ENCODE data around the gene HS3ST4.
"Not testable (repeated sequence)": the region's sequence is repeated elsewhere in the genome, so short reads cannot be mapped to it uniquely, and the experiment has no call there.

HS3ST4 gene

DNA sequence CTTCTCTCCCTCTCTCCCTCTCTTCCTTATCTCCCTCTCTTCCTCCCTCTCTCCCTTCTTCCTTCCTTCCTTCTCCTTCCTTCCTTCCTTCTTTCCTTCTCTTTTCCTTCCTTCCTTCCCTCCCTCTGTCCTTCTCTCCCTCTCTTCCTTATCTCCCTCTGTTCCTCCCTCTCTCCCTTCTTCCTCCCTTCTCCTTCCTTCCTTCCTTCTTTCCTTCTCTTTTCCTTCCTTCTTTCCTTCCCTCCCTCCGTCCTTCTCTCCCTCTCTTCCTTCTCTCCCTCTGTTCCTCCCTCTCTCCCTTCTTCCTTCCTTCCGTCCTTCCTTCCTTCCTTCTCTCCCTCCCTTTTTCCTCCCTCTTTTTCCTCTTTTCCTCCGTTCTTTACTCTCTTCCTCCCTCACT lies 38.6 kb downstream of the HS3ST4 start:
- DNase-seq (ENCODE audit: low read depth), result no peak

DNA sequence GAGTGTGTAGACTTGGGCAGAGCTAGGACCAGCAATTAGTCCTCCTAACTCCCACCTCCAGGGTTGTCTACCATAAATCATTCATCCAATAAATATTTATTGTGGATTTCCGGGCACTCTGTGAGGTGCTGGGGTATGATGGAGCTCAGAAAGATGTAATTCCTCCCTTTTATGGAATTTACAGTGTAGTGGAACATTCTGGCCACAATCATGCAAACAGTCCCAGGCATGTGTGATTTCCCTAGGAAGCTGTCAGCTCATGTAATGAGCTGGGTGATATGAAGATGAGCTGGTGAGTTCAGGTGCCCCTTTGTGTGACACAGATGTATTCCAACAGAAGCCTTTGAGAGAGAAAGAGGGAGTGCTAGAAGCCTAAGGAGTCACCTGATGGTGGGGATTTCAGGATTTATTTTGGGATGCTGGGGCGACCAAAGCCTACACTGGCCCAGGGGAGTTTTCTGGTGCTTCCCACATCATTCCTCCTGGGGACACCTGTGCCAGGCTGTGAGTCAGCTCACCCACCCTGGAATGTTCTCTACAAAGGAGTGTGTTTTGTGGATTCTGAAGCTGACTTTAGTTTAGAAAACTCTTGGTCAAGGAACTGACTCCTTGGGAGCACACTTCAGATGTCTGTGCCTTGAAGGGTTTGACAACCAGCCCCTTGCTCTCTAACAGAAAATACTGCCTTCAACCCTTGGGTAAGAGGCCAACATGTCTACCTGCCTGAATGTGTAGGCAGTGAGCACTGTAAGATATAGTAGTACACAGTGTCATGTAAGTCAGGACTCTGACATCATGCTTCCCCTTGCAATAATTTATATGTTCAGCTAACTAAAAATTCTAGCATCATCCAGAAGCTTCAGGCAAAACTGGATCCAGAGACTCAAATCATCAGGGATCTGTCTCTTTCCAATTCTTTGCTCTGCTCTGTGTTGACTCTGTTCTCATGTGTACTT lies 42.9 kb downstream of the HS3ST4 start:
- no peak for DNase-seq (ENCODE audit: low read depth)

DNA sequence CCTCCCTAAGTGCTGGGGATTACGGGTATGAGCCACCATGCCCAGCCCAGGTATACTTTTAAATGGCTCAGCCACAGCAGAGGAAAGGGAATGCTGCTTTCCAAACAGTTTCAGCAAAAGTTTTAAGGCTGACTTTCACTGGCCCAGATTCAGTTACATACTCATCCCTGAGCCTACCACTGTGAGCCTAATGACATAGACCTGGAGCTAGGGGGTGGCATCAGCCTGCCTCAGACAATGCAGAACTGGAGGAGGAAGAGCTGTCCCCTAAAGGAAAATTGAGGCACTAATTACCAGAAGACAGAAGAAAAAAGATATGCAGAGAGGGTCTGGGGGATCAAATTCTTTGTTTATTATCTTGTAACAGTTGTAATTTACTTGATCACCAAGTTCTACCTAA lies 43.9 kb downstream of the HS3ST4 start:
- DNase-seq (ENCODE audit: low read depth), result no peak

DNA sequence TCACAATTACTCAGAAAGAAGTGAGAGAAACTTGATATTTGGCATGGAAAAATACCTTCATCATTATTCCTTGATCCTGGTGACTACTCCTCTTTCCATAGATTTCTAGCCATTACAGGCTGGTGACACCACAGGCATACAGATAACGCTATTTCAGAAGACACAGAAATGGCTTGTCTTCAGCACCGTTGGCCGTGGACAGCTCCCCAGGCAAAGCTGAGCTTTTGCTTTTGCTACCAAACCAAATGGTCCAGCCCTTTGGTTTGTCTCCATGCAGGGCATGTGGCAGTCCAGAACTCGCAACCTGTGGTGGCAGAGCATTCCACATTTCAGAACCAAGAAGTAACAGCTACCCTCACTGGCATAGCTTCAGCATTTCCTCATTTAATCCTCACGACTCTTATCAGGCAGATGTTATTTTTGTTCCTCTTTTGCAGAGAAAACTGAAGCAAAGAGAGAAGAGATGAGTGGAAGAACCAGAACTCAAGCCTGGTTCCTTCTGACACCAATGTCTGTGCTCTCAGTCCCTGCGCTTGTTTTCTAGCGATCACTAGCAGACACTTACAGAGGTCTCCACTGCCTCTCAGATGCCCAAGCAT lies 55.5 kb downstream of the HS3ST4 start:
- no peak for DNase-seq (ENCODE audit: low read depth)

DNA sequence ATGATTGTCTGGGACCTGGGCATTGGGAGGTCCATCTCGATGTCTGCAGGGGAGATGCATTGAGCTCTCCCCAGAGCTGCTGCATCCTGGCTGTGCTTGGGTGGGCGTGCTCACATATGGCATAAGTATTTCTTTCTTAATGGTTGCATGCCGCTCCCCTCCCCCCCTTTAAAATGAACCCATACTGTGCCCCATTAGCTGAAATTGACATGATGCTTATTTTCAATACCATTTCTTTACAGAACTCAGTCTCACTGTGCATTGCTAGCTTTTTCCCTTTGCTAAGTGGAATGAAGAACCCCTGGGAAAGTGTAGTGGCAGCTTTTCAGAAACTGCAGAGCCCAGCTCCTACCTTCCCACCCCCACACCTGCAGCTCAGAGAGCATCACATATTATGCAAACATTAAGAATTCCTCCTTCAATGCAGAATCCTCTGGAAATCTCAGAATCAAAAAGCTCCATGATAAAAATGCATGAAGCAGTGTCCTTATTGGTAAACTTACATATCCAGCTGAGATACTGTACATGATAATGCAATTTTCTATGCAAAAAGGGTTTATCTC lies 56.4 kb downstream of the HS3ST4 start:
- DNase-seq (ENCODE audit: low read depth), result no peak

DNA sequence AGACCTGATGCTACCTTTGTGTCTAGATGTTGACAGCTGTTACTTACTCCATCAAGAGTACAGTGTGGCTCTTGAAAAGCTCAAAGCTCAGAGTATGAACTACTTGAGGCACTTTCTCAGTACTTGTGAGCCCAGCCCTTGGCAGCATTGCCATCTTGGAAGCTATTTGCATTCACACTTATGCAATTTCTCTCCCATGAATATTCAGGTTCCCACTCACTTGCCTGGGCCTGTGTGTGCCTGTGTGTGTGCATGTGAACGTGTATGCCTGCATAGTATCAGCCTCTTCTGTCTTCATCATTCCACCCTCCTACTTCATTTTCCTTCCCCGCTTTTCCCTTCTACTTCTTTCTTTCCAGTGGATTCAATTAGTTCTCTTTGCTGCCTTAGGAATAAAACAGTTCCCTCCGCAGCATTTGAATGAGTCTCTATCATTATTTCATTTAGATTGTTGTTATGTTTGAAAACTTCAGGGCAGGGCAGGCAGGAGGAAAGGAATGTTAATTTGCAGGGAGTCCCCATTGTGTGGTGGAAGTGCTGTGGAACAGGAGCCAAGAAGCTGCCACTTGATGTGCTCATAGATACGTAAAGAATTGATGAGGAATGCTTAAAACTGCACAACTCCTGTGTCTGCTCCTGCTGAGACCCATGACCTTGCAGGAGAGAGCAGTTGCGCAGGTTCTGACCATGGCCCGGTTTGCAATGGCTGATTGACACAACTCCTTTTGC lies 58.9 kb downstream of the HS3ST4 start:
- DNase-seq (ENCODE audit: low read depth), result no peak

DNA sequence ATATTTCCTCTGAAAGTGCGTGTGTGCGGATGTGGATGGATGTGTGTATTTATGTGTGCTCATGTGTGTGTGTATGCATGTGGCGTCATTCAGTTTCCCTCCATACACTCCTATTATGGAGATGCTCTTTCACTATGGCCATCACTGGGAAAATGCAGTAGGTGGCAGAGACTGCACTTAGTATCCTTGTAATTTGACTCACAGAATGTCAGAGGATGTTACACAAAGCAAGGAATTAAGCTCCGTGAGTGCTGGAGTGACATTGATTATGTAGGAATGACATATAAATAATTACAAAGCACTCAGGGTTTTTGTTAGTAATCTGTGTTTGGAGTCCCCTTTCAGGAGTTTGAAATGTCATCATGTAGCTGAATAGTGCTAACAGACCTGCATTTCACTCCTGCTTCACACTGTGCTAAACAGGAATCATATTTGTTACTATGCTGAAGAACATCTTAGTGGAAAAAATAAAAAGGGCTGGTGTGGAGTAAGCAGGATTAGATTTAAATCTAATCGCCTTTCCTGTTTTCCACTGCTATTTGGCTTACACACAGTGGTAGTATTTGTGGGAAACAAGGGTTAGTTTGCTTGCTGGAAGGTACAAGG lies 59.6 kb downstream of the HS3ST4 start:
- no peak for DNase-seq (ENCODE audit: low read depth)

DNA sequence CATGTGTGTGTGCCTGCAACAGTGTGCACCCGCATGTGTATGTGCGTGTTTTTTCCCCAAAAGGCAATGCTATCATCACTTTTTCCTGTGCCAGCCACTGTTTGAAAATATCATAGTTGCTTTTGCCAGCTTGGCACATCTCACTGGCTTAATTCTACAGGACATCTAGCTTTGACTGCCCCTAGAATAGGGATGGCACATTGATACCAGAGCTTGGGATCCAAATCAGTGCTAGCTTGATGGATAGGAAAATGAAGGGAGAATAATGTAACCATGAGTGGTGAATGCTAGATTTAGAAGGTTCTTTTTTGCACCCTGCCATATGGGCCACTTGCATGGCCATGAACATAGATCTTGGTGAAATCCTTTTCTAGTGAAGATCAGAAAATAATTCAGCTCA lies 72.7 kb downstream of the HS3ST4 start:
- DNase-seq (ENCODE audit: low read depth), result no peak

DNA sequence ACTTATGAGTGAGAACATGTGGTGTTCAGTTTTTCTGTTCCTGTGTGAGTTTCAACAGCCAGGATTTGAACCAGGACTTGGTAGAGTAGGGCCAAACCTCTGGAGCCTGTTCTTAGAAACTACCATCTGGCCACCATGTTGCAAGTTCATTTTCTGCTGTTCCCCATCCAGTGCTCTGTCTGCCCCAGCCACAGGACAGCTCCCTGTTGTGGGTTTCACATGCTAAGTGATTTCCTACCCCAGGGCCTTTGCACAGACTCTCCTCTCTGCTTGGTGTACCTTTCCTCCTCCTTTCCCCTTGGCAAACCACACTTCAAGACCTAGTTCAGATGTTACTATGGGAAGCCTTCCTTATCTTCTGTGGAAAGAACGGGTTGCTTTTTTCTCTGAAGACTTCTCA lies 79.5 kb downstream of the HS3ST4 start:
- no peak for DNase-seq (ENCODE audit: low read depth)

DNA sequence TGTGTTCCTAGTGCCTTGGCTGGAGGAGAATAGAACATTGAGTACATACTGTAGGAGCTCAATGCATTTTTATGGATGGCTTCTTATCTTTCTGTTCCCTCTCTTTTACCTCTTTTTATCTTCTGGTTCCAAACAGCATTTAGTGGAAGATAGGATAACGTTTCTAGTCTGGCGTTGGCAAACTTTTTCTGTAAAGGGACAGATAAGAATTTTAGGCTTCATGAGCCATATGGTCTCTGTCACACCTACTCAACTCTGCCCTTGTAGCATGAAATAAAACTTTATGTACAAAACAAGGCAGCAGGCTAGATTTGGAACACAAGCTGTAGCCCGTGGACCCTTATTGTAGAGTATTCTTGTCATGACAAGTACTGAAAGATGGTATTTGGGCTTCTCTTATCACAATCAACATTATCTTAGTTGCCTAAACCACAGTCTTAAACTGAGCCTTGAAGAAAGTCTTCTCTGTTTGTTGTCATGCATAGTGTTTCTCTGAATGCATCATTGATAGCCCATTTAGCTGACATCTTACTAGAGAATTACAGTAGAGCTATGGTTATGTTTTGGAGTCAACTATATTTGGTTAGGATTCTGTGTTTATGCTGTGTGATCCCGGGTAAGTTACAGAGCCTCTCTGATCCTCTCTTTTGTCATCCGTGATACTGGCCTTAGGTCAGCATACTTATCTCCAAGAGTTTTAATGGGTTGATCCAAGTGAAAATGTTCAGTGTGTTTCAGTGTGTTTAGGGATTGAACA lies 80.2 kb downstream of the HS3ST4 start:
- no peak for DNase-seq (ENCODE audit: low read depth)

DNA sequence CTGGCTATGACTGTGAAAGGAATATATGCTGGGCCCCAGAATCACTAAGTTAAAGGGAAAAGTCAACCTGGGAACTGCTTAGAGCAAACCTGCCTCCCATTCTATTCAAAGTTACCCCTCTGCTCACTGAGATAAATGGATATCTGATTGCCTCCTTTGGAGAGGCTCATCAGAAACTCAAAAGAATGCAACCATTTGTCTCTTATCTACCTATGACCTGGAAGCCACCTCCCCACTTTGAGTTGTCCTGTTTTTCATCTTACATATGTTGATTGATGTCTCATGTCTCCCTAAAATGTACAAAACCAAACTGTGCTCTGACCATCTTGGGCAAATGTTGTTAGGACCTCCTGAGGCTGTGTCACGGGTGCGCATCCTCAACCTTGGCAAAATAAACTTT lies 84.5 kb downstream of the HS3ST4 start:
- DNase-seq (ENCODE audit: low read depth), result not testable (repeated sequence)

DNA sequence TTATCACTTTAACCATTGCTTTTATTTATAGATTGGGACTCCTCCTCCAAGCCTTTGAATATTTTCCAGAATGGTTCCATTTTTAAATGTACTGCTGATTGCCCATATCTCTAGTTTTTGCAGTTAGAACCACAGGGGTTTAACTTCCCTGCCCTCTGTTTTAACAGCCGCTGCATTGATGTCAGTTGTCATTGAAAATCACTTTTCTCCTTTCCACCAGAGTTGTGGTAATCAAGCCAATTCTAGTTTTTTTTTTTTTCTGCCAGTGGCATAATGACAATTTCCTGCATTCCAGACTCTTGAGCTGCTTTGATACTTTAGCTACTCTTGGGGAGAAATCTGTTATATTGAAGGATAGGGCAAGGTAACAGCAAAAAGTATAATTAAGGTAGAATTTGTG lies 91.5 kb downstream of the HS3ST4 start:
- DNase-seq (ENCODE audit: low read depth), result no peak

DNA sequence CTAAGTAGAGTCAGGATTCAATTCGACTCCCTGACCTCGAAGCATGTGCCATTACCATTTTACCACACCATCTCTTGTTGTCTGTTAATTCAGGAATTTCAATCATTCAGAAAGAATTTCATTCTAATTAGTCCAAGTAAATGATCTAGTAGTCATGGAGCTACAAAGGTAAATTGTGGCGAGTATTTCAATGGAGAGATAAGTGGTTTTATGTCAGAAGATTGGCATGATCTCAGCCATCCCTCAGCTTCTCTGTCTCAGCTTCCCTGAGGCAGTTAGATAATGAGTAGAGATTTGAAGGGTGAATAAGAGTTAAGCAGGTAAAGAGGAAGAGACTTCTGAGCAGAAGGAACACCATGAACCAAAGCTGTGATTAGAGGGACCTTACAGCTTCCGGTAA lies 93.6 kb downstream of the HS3ST4 start:
- DNase-seq (ENCODE audit: low read depth), result no peak

DNA sequence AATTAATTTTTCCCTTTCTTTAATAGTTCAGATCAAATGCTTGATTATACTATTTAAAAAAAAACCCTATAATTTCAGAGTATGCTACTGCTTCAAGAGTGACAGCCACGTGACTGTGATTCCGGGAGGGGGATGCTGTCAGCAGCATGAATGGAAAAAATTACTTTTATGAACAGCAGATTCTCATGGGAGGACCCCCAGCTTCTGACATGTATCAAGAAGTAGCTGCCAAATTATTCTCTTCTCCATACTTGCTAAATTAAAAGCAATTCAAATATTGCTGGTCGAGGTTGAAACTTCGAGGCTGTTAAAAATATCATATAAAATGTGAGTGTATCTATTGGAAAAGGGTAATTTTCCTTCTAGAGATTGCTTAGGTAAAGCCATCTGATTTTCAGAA lies 95.0 kb downstream of the HS3ST4 start:
- no peak for DNase-seq (ENCODE audit: low read depth)

DNA sequence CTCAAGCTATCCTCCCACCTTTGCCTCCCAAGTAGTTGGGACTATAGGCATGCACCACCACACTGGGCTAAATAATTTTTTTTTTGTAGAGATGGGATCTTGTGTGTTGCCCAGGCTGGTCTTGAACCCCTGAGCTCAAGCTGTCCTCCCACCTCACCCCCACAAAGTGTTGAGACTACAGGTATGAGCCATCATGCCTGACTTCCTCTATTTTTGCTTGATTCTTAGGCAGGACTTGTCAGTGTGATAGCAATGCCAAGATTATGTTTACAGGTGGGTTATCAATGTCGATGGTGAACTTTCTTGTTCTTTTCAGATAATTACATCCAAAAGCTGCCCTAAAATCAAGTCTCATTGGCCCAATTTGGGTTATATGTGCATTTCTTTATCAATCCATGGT lies 96.9 kb downstream of the HS3ST4 start:
- DNase-seq (ENCODE audit: low read depth), result no peak

DNA sequence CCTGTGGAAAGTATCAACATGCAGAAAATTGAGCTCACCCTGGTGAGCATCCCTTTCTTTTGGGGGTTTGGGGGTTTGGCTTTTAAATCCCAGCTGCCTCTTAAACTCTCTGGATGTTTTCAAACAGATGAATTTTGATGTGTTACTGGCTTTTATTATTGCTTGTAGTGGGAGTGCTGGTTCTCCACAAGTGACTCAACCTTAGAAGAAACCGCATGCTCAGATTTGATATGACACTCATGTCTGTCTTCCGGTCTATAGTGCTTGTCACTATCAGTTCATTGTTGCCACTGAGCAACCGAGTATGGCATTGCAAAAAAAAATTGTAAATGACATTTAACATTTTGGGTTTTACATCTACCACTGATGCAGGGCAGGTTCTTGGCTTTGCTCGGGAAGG lies 104.5 kb downstream of the HS3ST4 start:
- no peak for DNase-seq (ENCODE audit: low read depth)

DNA sequence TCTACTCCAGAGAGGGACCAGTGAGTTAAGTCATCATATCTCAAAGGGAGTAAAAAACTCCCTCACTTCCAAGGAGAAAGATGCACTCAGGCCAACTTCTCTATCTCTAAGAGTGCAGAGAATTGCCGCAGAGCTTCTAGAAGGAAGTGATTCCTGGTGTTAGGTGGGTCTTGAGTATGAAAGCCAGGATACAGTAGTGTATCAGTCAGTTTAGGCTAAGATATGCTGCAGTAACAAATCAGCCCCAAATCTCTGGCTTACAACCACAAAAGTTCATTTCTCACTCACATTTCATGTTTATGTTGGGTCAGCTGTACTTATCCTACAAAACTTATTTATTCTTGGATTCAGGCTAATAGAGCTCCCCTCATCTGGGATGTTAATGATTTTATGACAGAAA lies 106.3 kb downstream of the HS3ST4 start:
- no peak for DNase-seq (ENCODE audit: low read depth)

DNA sequence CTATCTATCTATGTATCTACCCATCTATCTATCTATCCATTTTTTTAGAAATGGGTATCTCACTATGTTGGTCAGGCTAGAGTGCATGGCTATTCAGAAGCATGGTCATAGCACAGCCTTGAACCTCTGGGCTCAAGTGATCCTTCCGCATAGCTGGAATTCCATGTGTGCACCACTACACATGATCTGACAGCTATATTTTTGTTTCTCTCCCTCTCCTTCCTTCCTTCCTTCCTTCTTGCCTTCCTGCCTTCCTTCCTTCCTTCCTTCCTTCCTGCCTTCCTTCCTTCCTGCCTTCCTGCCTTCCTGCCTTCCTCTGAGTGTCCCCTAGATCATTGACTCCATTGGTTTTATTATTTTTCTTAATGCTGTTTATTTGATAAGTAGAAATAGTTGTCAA lies 108.1 kb downstream of the HS3ST4 start:
- no peak for DNase-seq (ENCODE audit: low read depth)

DNA sequence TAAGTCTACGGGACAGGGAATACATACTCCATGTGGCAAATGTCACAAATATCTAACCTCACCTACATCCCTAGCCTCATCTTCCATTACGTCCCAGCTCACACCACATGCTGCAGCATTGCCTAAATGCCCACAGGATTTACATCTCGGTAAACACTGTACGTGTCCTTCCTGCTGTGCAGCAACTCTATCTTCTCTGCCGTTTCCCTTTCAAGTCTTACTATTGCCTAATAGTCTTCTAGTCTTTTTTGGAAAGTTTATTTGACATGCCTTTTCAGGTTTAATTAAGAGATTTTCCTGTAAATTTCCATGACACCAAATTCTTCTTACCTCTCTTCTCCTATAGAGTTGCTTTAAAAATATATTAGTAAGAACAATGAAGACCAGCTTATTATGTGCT lies 120.5 kb downstream of the HS3ST4 start:
- no peak for DNase-seq (ENCODE audit: low read depth)

DNA sequence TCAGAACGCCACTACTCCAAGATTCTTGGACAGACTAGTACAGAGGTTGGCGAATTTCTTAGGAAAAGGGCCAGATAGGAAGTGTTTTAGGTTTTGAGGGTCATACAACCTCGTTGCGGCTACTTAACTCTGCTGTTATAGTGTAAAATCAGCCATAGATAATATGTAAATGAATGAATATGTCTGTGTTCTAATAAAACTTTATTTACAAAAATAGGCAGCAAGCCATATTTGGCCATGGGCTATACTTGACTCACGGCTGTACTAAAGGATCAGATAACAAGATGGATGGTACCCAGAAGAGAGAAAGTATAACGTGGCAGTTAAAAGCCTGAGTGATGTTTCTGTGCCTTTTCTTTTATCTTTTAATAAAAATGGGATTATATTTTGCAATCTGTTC lies 125.5 kb downstream of the HS3ST4 start:
- DNase-seq (ENCODE audit: low read depth), result no peak

DNA sequence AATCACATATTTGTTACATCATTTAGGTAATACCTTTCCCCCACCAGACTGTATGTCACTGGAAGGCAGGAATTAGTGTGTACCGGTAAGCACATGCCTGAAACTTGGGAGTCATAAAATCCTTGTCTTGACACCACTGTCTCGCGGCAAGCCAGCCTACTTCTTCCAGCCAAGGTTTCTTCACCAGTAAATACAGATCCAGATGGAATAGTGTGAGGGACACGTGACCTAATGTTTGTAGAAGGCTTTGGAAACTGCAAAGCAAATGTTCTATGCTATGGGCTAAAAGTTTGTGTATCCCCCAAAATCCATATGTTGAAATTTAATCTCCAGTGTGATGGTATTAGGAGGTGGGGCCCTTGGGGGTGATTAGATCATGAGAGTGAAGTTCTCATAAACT lies 126.1 kb downstream of the HS3ST4 start:
- DNase-seq (ENCODE audit: low read depth), result no peak

DNA sequence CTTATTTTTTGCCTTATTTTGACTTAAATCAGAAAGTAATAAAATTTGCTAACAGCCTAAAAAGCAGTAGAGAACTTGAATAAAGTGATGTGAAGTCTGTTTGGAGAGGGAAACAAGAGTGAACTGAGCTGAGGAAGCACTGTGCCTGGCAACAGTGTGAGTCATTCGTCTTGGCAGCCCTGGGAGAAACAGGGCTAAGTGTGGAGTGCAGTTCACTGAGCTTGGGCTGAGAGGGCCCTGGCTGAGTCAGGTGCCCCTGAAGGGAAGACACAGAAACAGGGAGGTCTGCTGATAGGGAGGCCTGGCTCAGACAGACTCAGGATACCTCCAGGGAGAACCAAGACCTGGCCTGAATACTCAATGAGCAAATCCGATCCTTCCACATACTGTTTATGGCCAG lies 132.1 kb downstream of the HS3ST4 start:
- no peak for DNase-seq (ENCODE audit: low read depth)

Data from stimulated activated CD8-positive, alpha-beta memory T cell treated with anti-CD3 and anti-CD28 coated beads, Interleukin-4, amount 100 ng/mL, for 24 hours (primary cell).